ENCODE measurements around the gene GIPC2. TPM values are rescaled to one million over a fixed set of nuclear protein-coding genes. Genes with fewer than 3 reads are reported as not detected.

GIPC2 gene
- polyA plus RNA-seq, 3 donors from 2014 or later, result 0.12 TPM; not detected in 2

GRCh38 chr1:78132174-78132947, 86.6 kb downstream of the GIPC2 start:
- Mint-ChIP-seq H3K4me3 (no peak overlapping the region), H3K4me1 (no peaks in the 10 kb centered on the region), H3K27me3 (ENCODE audit: low read depth in 3 of 3) (peaks cover 0 to 2% (median 0%) of the 10 kb centered on the region in 3 donors), H3K36me3 (no peaks in the 10 kb centered on the region), H3K9me3 (no peaks in the 10 kb centered on the region), H3K27ac (no peak overlapping the region)
- DNase-seq, result no peak

- H3K27me3 Mint-ChIP-seq (ENCODE audit: low read depth in 3 of 3), result peaks cover 0 to 2% (median 0%) of the 10 kb centered on the region in 3 donors
- H3K4me1 Mint-ChIP-seq, result no peaks in the 10 kb centered on the region
- no peaks in the 10 kb centered on the region for H3K9me3 Mint-ChIP-seq
- no peaks in the 10 kb centered on the region for H3K36me3 Mint-ChIP-seq
- H3K4me3 Mint-ChIP-seq, result no peak overlapping the region
- no peak for DNase-seq
- no peak overlapping the region for H3K27ac Mint-ChIP-seq
These were observed 87.2 kb downstream of the GIPC2 start for GRCh38 chr1:78132948-78133322.

DNA sequence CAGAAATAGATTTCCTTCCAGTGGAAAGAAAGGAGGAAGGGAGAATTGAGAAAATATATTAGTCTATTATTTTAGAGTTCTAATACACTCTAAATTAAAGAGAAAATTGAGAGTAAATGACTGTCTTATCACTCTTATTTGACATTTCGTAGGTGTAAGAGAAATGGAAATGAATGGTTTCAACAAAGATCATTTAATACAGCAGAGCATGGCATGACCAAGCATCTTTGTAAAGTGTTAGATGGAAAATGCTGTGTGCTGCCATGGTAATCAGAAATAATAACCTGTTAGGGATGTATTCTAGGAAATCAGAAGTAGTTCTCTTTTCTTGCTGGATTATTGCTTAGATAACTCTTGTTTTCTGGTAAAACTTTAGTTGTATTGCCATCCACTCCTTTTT, 90.9 kb downstream of the GIPC2 start:
- DNase-seq, result no peak
- Mint-ChIP-seq H3K9me3 (no peaks in the 10 kb centered on the region), H3K27ac (no peak overlapping the region), H3K4me1 (no peaks in the 10 kb centered on the region), H3K4me3 (no peak overlapping the region), H3K36me3 (no peaks in the 10 kb centered on the region), H3K27me3 (ENCODE audit: low read depth in 3 of 3) (peaks cover 0 to 3% (median 2%) of the 10 kb centered on the region in 3 donors)

- Mint-ChIP-seq H3K4me3 (no peak overlapping the region), H3K36me3 (no peaks in the 10 kb centered on the region), H3K9me3 (no peaks in the 10 kb centered on the region), H3K27ac (peak overlapping the region in 1 of 6 donors; percentile 9), H3K4me1 (peaks cover 11 to 15% of the 10 kb centered on the region in 2 donors), H3K27me3 (ENCODE audit: low read depth in 3 of 3) (peaks cover 2 to 3% (median 2%) of the 10 kb centered on the region in 3 donors)
- DNase-seq, result no peak
These were observed 95.9 kb downstream of the GIPC2 start for GRCh38 chr1:78141531-78142231.

GRCh38 chr1:78142736-78143135, 97.0 kb downstream of the GIPC2 start:
- Mint-ChIP-seq H3K27ac (peak overlapping the region in 3 of 6 donors; percentile 82 to 94 (median 94)), H3K9me3 (no peaks in the 10 kb centered on the region), H3K4me3 (peak overlapping the region; percentile 64 to 95 (median 85)), H3K36me3 (no peaks in the 10 kb centered on the region), H3K4me1 (peaks cover 11 to 15% of the 10 kb centered on the region in 2 donors), H3K27me3 (ENCODE audit: low read depth in 3 of 3) (peaks cover 2 to 7% (median 2%) of the 10 kb centered on the region in 3 donors)
- DNase-seq, result no peak

DNA sequence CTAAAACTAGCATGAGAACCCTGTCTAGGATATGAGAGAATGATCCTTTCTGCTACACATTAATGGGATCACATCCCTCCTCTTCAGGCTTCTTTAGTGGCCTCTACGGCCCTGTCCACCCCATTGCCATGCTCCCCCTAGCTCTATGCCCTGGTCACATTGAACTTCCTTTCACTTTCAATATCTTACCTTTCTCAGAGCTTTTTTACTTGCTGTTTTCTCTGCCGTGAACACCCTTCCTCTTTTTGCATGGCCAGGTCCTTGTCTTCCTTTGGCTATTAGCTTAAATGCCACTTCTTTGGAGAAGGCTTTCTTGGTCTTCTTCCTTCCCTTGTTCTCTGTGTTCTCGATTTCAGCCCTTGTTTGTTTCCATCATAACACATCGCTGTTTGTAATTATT, 97.4 kb downstream of the GIPC2 start:
- Mint-ChIP-seq H3K27ac (peak overlapping the region; percentile 79 to 94 (median 84)), H3K9me3 (no peaks in the 10 kb centered on the region), H3K27me3 (ENCODE audit: low read depth in 3 of 3) (peaks cover 2 to 11% (median 2%) of the 10 kb centered on the region in 3 donors), H3K4me3 (peak overlapping the region; percentile 64 to 95 (median 85)), H3K4me1 (peaks cover 11 to 15% of the 10 kb centered on the region in 2 donors), H3K36me3 (no peaks in the 10 kb centered on the region)
- peak; percentile 9 to 25 (median 14) for DNase-seq

- no peaks in the 10 kb centered on the region for H3K36me3 Mint-ChIP-seq
- peaks cover 2 to 12% (median 2%) of the 10 kb centered on the region in 3 donors for H3K27me3 Mint-ChIP-seq (ENCODE audit: low read depth in 3 of 3)
- peak overlapping the region; percentile 79 to 94 (median 84) for H3K27ac Mint-ChIP-seq
- peak overlapping the region in 4 of 5 donors; percentile 73 to 95 (median 88) for H3K4me3 Mint-ChIP-seq
- H3K9me3 Mint-ChIP-seq, result no peaks in the 10 kb centered on the region
- no peak for DNase-seq
- H3K4me1 Mint-ChIP-seq, result peaks cover 11 to 15% of the 10 kb centered on the region in 2 donors
These were observed 97.9 kb downstream of the GIPC2 start for GRCh38 chr1:78143673-78144072.

- Mint-ChIP-seq H3K4me3 (no peak overlapping the region), H3K9me3 (no peaks in the 10 kb centered on the region), H3K4me1 (peaks cover 11 to 15% of the 10 kb centered on the region in 2 donors), H3K27ac (no peak overlapping the region), H3K36me3 (no peaks in the 10 kb centered on the region), H3K27me3 (ENCODE audit: low read depth in 3 of 3) (peaks cover 2 to 14% (median 5%) of the 10 kb centered on the region in 3 donors)
- peak; percentile 11 to 31 (median 24) for DNase-seq
These were observed 99.4 kb downstream of the GIPC2 start for GRCh38 chr1:78145105-78145580.

- Mint-ChIP-seq H3K4me3 (no peak overlapping the region), H3K9me3 (no peaks in the 10 kb centered on the region), H3K36me3 (no peaks in the 10 kb centered on the region), H3K27ac (no peak overlapping the region), H3K4me1 (peaks cover 11 to 15% of the 10 kb centered on the region in 2 donors), H3K27me3 (ENCODE audit: low read depth in 3 of 3) (peaks cover 3 to 14% (median 5%) of the 10 kb centered on the region in 3 donors)
- no peak for DNase-seq
These were observed 100.5 kb downstream of the GIPC2 start for GRCh38 chr1:78146205-78146771.

DNA sequence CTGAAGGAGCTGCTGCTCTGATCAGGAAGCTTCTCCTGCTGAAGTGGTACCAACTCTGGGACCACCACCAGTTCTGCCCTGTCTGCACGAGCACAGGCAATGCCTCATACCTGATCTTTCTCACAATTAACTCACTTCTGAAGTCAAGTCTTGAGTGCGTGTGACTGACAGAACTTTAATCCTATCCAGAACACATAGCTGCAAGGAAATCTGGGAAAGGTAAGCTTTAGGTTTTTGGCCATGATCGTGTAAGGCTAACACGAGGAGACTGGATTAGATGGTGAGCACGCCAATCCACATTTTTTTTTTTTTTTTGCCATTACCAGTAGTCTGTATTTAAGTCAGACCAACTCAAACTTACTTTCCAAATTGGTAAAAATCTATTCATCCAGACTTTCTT, 101.3 kb downstream of the GIPC2 start:
- Mint-ChIP-seq H3K27ac (no peak overlapping the region), H3K27me3 (ENCODE audit: low read depth in 3 of 3) (peaks cover 3 to 11% (median 5%) of the 10 kb centered on the region in 3 donors), H3K36me3 (no peaks in the 10 kb centered on the region), H3K4me3 (no peak overlapping the region), H3K9me3 (no peaks in the 10 kb centered on the region), H3K4me1 (peaks cover 11 to 15% of the 10 kb centered on the region in 2 donors)
- DNase-seq, result no peak

- H3K36me3 Mint-ChIP-seq, result no peaks in the 10 kb centered on the region
- H3K9me3 Mint-ChIP-seq, result no peaks in the 10 kb centered on the region
- no peak overlapping the region for H3K27ac Mint-ChIP-seq
- peaks cover 3 to 5% (median 3%) of the 10 kb centered on the region in 3 donors for H3K27me3 Mint-ChIP-seq (ENCODE audit: low read depth in 3 of 3)
- DNase-seq, result no peak
- H3K4me3 Mint-ChIP-seq, result no peak overlapping the region
- H3K4me1 Mint-ChIP-seq, result no peaks in the 10 kb centered on the region
These were observed 107.4 kb downstream of the GIPC2 start for GRCh38 chr1:78153092-78153736.

DNA sequence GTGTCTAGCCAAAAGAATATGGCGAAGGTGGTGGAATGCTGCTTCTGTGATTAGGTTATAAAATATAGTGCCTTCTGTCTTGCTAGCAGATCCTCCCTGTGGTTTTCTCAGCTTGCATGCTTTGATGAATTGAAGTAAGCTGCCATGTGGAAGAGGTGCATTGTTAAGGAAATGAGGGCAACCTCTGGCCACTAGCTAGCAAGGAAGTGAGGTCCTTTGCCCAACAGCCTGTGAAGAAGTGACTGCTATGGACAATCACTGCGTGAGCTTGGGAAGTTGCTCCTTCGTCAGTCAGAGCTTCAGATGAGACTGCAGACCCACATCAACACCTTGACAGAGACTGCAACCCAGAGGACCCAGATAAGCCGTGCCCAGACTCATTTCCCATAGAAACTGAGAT, 109.4 kb downstream of the GIPC2 start:
- Mint-ChIP-seq H3K4me3 (no peak overlapping the region), H3K4me1 (no peaks in the 10 kb centered on the region)

GRCh38 chr1:78156805-78157521, 111.2 kb downstream of the GIPC2 start:
- Mint-ChIP-seq H3K36me3 (no peaks in the 10 kb centered on the region), H3K4me3 (no peak overlapping the region), H3K27ac (no peak overlapping the region), H3K9me3 (no peaks in the 10 kb centered on the region), H3K4me1 (no peaks in the 10 kb centered on the region), H3K27me3 (ENCODE audit: low read depth in 3 of 3) (peaks cover 0 to 3% (median 1%) of the 10 kb centered on the region in 3 donors)
- DNase-seq, result no peak

More for the DNA sequence above, 109.4 kb downstream of the GIPC2 start:
- DNase-seq, result no peak
- peaks cover 0 to 5% (median 1%) of the 10 kb centered on the region in 3 donors for H3K27me3 Mint-ChIP-seq (ENCODE audit: low read depth in 3 of 3)
- no peaks in the 10 kb centered on the region for H3K36me3 Mint-ChIP-seq
- no peaks in the 10 kb centered on the region for H3K9me3 Mint-ChIP-seq
- no peak overlapping the region for H3K27ac Mint-ChIP-seq
